Lower leg skin (tissue), 4 donors: Measurements from ENCODE around the gene ADARB1. TPM values are rescaled to one million over a fixed set of nuclear protein-coding genes. Genes with fewer than 3 reads are reported as not detected.

Experiments
- DNase-seq, 2 donors: peaks; one replicate each; pipeline ENCODE4 v3.0.0-alpha.2; 2019; ENCODE audit warnings: low spot score in 2 of 2
- H3K4me3 ChIP-seq: fragments of 200-600 bp; sonication (generic); 2 replicates; pipeline ENCODE4 v1.5.1; 2017; ENCODE audit warnings: mild to moderate bottlenecking, low read depth; ENCODE audit not compliant: poor library complexity, severe bottlenecking
- CTCF ChIP-seq, 3 donors: fragments of 450-650 bp; IDR thresholded peaks; one replicate each; pipeline ENCODE4 v1.5.1; 2016; ENCODE audit warnings: antibody characterized with exemption in 3 of 3, mild to moderate bottlenecking in 3 of 3, moderate library complexity in 2 of 3
- POLR2A ChIP-seq, 2 donors: fragments of 450-650 bp; IDR thresholded peaks; one replicate each; pipeline ENCODE4 v1.6.1; 2016 to 2017; ENCODE audit warnings: antibody characterized with exemption in 2 of 2, mild to moderate bottlenecking in 1 of 2, moderate library complexity in 1 of 2
- WGBS, 2 donors: methylation state at CpG; one replicate each; pipeline ENCODE4 v1.1.5; 2018; 5-methylcytosine and 5-hydroxymethylcytosine counted together
- intact Hi-C: fragments of 100-400 bp; cut with DNase I; formaldehyde crosslinking; loops from one replicate; pipeline ENCODE4 v1.15.0; 2023; ENCODE audit warnings: low total_unique reads
- total RNA-seq, 4 donors: library from RNA; depleted of rRNA; stranded (reverse); fragments of >200 nt; gene quantifications; one replicate each; pipeline ENCODE4 v1.1.0, GENCODE V29; 2016

Gene ADARB1
- total RNA-seq, 4 donors from 2014 or later, result 14.6 to 21.9 (median 16.6) TPM

GRCh38 chr21:45220714-45221490 is 146.5 kb downstream of the ADARB1 start:
- WGBS, 2 donors, result 91 to 95% methylated on average over 27 to 29 of the region's 29 CpGs
- no peak for DNase-seq

GRCh38 chr21:45222001-45222400 is 147.6 kb downstream of the ADARB1 start:
- 91 to 93% methylated on average over 14 to 15 of the region's 15 CpGs for WGBS, 2 donors
- intact Hi-C loops, result no loop called here
- TF ChIP-seq POLR2A (IDR thresholded peaks at IDR 0.05) (no peak), CTCF (IDR thresholded peaks at IDR 0.05) (no peak)
- no peak overlapping the region for H3K4me3 ChIP-seq
- DNase-seq, result no peak

More at GRCh38 chr21:45220714-45221490, 146.5 kb downstream of the ADARB1 start:
- H3K4me3 ChIP-seq, result no peak overlapping the region
- TF ChIP-seq CTCF (IDR thresholded peaks at IDR 0.05), result no peak
- no peak for TF ChIP-seq POLR2A (IDR thresholded peaks at IDR 0.05)
- intact Hi-C loops, result no loop called here

- WGBS, 2 donors, result 94 to 95% methylated on average over 27 to 34 of the region's 36 CpGs
- intact Hi-C loops, result no loop called here
Observed at GRCh38 chr21:45223236-45224185, 149.1 kb downstream of the ADARB1 start.

GRCh38 chr21:45224189-45224938 is 150.0 kb downstream of the ADARB1 start:
- DNase-seq, result no peak
- intact Hi-C loops, result no loop called here
- 85 to 90% methylated on average over 22 to 24 of the region's 24 CpGs for WGBS, 2 donors

More at GRCh38 chr21:45223236-45224185, 149.1 kb downstream of the ADARB1 start:
- no peak for DNase-seq
- H3K4me3 ChIP-seq, result no peak overlapping the region
- no peak for TF ChIP-seq CTCF (IDR thresholded peaks at IDR 0.05)
- TF ChIP-seq POLR2A (IDR thresholded peaks at IDR 0.05), result no peak

More at GRCh38 chr21:45224189-45224938, 150.0 kb downstream of the ADARB1 start:
- TF ChIP-seq POLR2A (IDR thresholded peaks at IDR 0.05) (no peak), CTCF (IDR thresholded peaks at IDR 0.05) (no peak)
- H3K4me3 ChIP-seq, result no peak overlapping the region
